ENCODE measurements around the gene TGFBR1. TPM values are rescaled to one million over a fixed set of nuclear protein-coding genes. Genes with fewer than 3 reads are reported as not detected.

The TGFBR1 gene
- total RNA-seq, 2 experiments from 2014 or later, result 60.7 to 71.2 TPM

DNA sequence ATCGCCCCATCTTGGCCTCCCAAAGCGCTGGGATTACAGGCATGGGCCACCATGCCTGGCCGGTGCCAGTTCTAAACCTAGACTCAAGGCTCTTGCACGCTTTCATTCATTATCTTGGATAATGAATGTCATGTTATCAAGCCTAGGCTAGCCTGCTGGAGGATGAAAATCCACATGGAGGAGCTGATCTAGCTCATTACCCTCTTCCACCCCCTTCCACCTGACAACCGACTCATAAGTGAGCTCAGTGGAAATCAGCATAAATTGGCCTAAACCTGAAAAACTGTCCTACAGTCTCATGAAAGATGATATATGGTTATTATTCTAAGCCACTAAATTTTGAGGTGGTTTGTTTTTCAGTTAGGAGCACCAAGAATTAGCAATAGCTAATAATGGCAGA is 3.6 kb upstream of the TGFBR1 start:
- DNase-seq, result no peak
- no peaks in the 10 kb centered on the region for H3K27me3 Mint-ChIP-seq
- H3K27ac Mint-ChIP-seq, result no peak overlapping the region
- CTCF ChIA-PET, result interaction anchor here (0.7 to 7.0 kb wide), 5 partner anchors 8 to 39 kb away, joined by 3 to 53 read pairs (median 3); no protein-coding TSS in a partner anchor
- no peak overlapping the region for H3K4me3 Mint-ChIP-seq
- POLR2A ChIA-PET, result no interaction called here
- peaks cover 53% of the 10 kb centered on the region for H3K4me1 Mint-ChIP-seq
- peaks cover 28% of the 10 kb centered on the region for H3K36me3 Mint-ChIP-seq (ENCODE audit: low read depth)
- peaks cover 21% of the 10 kb centered on the region for H3K9me3 Mint-ChIP-seq

DNA sequence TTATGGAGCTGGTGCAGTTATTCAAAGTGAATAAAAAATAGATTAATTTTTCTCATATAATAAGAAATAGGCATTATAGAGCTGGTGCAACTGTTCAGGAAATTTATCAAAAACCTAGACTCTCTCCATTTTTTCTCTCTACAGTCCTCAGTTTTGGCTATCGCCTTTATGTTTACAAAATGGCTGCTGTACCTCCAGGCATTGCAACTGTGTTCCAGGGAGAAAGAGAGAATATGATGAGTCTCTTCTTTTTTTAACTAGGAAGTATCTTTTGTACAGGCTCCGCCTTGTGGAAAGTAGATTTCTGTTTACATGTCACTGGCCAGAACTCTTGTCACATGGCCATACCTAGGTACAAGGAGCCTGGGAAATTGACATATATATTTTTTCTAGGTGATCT is 3.1 kb upstream of the TGFBR1 start:
- peaks cover 17% of the 10 kb centered on the region for H3K9me3 Mint-ChIP-seq
- no peak for DNase-seq
- H3K4me3 Mint-ChIP-seq, result no peak overlapping the region
- H3K36me3 Mint-ChIP-seq (ENCODE audit: low read depth), result peaks cover 30% of the 10 kb centered on the region
- H3K27me3 Mint-ChIP-seq, result no peaks in the 10 kb centered on the region
- H3K4me1 Mint-ChIP-seq, result peaks cover 53% of the 10 kb centered on the region
- CTCF ChIA-PET, result interaction anchor here (0.7 to 7.0 kb wide), 6 partner anchors 8 to 39 kb away, joined by 3 to 53 read pairs (median 3); no protein-coding TSS in a partner anchor
- H3K27ac Mint-ChIP-seq, result no peak overlapping the region
- POLR2A ChIA-PET, result no interaction called here

DNA sequence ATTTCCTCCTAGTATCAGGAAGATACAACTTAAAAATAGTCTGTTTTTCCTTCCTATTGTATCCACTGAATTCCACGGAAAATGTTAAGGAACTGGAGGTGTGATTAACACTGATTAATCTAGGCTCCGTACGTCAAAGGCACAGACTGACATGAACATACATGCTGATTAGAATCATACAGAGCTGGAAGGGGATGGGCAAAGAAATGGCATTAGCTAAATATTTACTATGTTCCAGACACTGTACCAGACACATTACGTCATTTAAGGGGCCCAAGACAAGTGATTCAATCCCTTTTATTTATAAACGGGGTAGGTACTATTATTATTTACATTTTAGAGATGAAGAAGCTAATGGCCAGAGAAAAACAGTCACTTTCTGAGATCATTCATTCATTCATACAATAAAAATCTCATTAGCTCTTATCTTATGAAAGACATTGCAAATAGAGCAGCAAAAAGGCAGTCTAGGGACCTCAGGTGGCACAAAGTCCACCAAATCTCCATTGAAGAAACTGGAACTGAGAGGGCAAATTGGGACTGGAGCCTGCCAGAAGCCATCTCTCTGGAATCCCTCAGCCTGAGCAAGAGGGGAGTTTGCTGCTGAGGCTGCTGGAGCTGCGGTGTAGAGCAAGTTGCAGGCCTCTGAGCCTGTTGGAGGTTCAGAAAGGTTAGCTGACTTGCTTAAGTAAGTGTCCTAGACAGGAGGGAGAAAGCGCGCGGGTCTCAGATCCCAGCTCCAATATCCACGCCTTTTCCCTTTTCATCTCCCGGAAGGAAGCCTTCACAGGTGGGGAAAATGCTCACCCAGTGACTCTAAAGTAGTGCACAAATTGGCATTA is 1.6 kb upstream of the TGFBR1 start:
- H3K4me1 Mint-ChIP-seq, result peaks cover 58% of the 10 kb centered on the region
- H3K4me3 Mint-ChIP-seq, result peak overlapping the region; percentile 87
- peaks cover 17% of the 10 kb centered on the region for H3K9me3 Mint-ChIP-seq
- ChIA-PET POLR2A (interaction anchor here (0.6 to 1.8 kb wide), 2 partner anchors 7 to 42 kb away, joined by 3 to 5 read pairs; no protein-coding TSS in a partner anchor), CTCF (interaction anchor here (1.0 to 7.0 kb wide), 10 partner anchors 9 to 46 kb away, joined by 3 to 53 read pairs (median 4); no protein-coding TSS in a partner anchor)
- peak overlapping the region; percentile 96 for H3K27ac Mint-ChIP-seq
- no peaks in the 10 kb centered on the region for H3K27me3 Mint-ChIP-seq
- peaks cover 39% of the 10 kb centered on the region for H3K36me3 Mint-ChIP-seq (ENCODE audit: low read depth)
- no peak for DNase-seq

DNA sequence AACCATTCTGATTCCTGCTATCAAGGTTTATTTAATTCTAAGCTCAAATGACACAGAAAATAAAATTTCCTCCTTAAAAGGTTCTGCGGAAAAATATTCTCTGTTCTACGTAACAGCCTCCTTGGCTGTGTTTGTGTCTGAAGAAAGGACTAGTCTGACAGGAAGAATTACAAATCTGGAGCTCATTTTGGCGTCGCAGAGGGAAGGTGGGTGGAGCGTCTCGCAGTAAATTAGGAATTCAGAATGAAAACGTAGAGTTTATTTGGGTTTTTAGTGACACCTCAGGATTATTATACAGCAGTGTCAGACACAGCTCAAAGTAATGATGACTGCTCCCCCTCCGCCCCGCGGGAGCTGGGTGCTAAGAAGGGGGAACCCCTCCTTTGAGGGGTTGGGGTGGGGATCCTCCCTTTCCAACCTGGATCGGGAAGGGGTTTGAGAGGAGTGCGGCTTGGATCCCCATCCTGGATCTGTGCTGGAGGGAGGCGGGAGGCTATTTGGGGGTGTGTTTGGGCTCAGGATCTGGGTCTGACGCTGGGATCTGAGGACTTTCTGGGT is 933 bp upstream of the TGFBR1 start:
- Mint-ChIP-seq H3K4me1 (peaks cover 64% of the 10 kb centered on the region), H3K4me3 (peak overlapping the region; percentile 87), H3K27ac (peak overlapping the region; percentile 96), H3K27me3 (no peaks in the 10 kb centered on the region), H3K9me3 (peaks cover 17% of the 10 kb centered on the region), H3K36me3 (ENCODE audit: low read depth) (peaks cover 41% of the 10 kb centered on the region)
- ChIA-PET CTCF (interaction anchor here (1.0 to 7.0 kb wide), 10 partner anchors 9 to 90 kb away, joined by 3 to 53 read pairs (median 4); no protein-coding TSS in a partner anchor), POLR2A (interaction anchor here (0.6 to 1.8 kb wide), 2 partner anchors 8 to 42 kb away, joined by 3 to 5 read pairs; no protein-coding TSS in a partner anchor)
- DNase-seq, result no peak

DNA sequence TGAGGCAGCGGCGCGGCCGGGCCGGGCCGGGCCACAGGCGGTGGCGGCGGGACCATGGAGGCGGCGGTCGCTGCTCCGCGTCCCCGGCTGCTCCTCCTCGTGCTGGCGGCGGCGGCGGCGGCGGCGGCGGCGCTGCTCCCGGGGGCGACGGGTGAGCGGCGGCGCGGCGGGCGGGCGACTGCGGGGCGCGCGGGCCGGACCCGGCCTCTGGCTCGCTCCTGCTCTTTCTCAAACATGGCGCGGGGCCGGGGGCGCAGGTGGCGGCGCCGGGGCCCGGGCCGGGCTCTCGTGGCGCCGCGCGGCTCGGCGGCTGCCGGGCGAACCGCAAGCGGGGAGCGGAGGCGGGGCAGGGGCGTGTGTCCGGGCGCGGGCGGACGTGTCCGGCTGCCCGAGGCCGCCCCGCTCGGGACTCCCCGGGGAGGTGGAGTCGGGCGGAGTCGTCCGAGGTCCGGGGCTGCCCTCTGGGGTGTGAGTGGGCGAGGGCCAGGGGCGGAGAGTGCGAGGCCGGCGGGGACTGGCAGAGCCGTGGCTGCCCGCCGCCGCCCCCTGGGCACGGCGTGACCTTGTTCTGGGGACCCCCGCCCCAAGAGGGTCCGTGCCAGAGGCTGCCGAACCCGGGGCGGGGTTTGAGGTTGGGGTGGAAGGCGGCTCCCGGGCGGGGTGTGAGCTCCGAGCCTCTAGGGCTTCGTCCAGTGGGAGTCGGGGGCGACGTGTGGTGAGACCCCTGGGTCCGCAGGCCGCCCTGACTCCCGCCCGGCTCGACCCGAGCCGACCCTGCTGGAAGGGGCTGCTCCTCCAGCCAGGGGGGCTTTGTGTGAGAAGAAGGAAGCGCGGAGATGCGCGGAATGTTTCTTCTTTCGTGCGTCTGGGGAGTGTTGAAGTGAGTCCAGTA is 485 bp downstream of the TGFBR1 start:
- Mint-ChIP-seq H3K4me3 (peak overlapping the region; percentile 84), H3K27me3 (no peaks in the 10 kb centered on the region), H3K27ac (peak overlapping the region; percentile 77), H3K9me3 (peaks cover 5% of the 10 kb centered on the region), H3K4me1 (peaks cover 66% of the 10 kb centered on the region), H3K36me3 (ENCODE audit: low read depth) (peaks cover 42% of the 10 kb centered on the region)
- CTCF ChIA-PET, result interaction anchor here (1.0 to 7.0 kb wide), 7 partner anchors 11 to 91 kb away, joined by 3 to 53 read pairs (median 3); no protein-coding TSS in a partner anchor
- POLR2A ChIA-PET, result interaction anchor here (0.6 to 1.8 kb wide), 3 partner anchors 10 to 30 kb away, joined by 4 to 5 read pairs (median 5); no protein-coding TSS in a partner anchor
- peak; percentile 29 for DNase-seq

DNA sequence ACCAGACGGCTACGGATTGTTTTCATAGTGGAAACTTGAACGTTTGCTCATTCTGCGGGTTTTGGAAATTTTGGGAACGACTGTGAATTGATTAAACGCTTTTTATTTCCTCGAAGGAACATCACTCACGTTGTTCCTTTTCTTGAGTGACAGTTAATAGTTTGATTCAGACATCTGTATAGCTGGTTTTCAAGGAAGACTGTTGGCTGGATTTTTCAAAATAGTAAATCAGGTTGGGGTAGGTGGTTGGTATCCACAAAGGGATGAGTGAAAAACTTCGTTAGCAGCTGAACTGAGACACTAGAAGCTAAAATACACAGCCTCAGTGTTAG is 1.1 kb downstream of the TGFBR1 start:
- H3K4me3 Mint-ChIP-seq, result peak overlapping the region; percentile 84
- no peak for DNase-seq
- peaks cover 70% of the 10 kb centered on the region for H3K4me1 Mint-ChIP-seq
- no peaks in the 10 kb centered on the region for H3K27me3 Mint-ChIP-seq
- peak overlapping the region; percentile 74 for H3K27ac Mint-ChIP-seq
- ChIA-PET CTCF (interaction anchor here (1.0 to 7.0 kb wide), 4 partner anchors 11 to 79 kb away, joined by 3 to 53 read pairs (median 3); no protein-coding TSS in a partner anchor), POLR2A (no interaction called here)
- peaks cover 42% of the 10 kb centered on the region for H3K36me3 Mint-ChIP-seq (ENCODE audit: low read depth)
- peaks cover 5% of the 10 kb centered on the region for H3K9me3 Mint-ChIP-seq

DNA sequence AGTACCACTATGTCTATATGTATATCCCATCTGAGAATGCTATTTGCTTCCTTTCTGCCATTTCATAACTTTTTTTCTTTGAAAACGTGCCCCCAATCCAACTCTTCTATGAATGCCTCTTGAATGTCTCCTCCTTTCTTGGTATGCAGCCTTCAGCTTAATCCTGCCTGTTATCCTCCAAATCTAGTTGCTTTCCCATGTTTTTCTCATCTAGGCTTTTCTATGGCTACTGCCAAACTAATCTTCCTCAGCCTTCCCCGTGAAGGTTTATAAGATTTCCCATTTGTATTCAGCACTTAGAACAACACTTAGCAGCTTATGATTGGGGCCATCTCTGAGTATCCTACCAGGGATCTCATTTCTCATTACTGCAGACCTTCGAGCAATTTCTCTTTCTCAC is 2.5 kb downstream of the TGFBR1 start:
- no peaks in the 10 kb centered on the region for H3K27me3 Mint-ChIP-seq
- H3K36me3 Mint-ChIP-seq (ENCODE audit: low read depth), result peaks cover 52% of the 10 kb centered on the region
- CTCF ChIA-PET, result interaction anchor here (1.1 to 7.0 kb wide), 3 partner anchors 12 to 105 kb away, joined by 3 to 53 read pairs (median 5); no protein-coding TSS in a partner anchor
- H3K4me3 Mint-ChIP-seq, result peak overlapping the region; percentile 84
- POLR2A ChIA-PET, result no interaction called here
- peaks cover 81% of the 10 kb centered on the region for H3K4me1 Mint-ChIP-seq
- no peak for DNase-seq
- H3K27ac Mint-ChIP-seq, result peak overlapping the region; percentile 70
- peaks cover 2% of the 10 kb centered on the region for H3K9me3 Mint-ChIP-seq

DNA sequence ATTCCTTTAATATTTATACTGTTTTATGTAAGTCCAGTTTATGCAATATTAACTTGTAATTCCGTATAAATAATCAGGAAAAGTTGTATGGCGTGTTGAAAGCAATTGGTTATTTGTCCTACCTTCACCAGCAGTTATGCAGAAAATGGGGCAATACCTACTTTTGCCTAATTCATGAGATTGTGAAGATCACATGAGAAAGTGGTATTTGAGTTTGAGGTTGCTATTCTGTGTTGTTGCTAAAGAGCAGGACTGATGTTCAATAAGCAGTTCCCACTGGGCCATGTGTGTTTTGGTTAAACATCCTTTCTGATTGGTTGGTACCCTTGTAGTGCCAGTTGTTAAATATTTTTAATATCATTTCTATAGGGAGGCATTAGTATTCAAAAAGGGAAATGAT is 3.2 kb downstream of the TGFBR1 start:
- Mint-ChIP-seq H3K4me3 (no peak overlapping the region), H3K27ac (peak overlapping the region; percentile 7), H3K4me1 (peaks cover 85% of the 10 kb centered on the region), H3K36me3 (ENCODE audit: low read depth) (peaks cover 55% of the 10 kb centered on the region), H3K9me3 (peaks cover 2% of the 10 kb centered on the region), H3K27me3 (no peaks in the 10 kb centered on the region)
- DNase-seq, result no peak
- POLR2A ChIA-PET, result no interaction called here
- CTCF ChIA-PET, result interaction anchor here (1.8 kb wide), 1 partner anchor 11 kb away, joined by 5 read pairs; no protein-coding TSS in a partner anchor

DNA sequence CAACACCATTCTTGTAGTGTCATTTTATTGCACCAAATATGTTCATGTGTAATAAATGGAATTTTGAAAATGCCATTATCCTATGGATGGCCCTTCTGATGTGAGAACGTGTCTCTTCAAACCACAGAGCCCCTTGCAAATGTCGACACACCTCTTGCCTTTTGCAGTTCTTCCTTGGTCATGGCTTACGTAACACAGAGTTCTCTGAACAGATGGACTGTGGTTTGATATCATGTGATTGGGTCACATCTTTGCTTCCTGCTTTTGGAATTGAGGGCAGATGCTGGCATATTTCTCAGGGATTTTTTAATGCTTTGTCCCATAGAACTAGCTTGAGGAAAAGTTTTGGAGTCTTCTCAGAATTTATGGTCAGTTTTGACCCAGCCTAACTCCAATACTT is 4.6 kb downstream of the TGFBR1 start:
- H3K27ac Mint-ChIP-seq, result no peak overlapping the region
- no peak for DNase-seq
- H3K4me3 Mint-ChIP-seq, result no peak overlapping the region
- POLR2A ChIA-PET, result no interaction called here
- peaks cover 85% of the 10 kb centered on the region for H3K4me1 Mint-ChIP-seq
- H3K9me3 Mint-ChIP-seq, result peaks cover 2% of the 10 kb centered on the region
- no peaks in the 10 kb centered on the region for H3K27me3 Mint-ChIP-seq
- CTCF ChIA-PET, result interaction anchor here (1.0 kb wide), 1 partner anchor 92 kb away, joined by 4 read pairs; no protein-coding TSS in a partner anchor
- peaks cover 61% of the 10 kb centered on the region for H3K36me3 Mint-ChIP-seq (ENCODE audit: low read depth)

DNA sequence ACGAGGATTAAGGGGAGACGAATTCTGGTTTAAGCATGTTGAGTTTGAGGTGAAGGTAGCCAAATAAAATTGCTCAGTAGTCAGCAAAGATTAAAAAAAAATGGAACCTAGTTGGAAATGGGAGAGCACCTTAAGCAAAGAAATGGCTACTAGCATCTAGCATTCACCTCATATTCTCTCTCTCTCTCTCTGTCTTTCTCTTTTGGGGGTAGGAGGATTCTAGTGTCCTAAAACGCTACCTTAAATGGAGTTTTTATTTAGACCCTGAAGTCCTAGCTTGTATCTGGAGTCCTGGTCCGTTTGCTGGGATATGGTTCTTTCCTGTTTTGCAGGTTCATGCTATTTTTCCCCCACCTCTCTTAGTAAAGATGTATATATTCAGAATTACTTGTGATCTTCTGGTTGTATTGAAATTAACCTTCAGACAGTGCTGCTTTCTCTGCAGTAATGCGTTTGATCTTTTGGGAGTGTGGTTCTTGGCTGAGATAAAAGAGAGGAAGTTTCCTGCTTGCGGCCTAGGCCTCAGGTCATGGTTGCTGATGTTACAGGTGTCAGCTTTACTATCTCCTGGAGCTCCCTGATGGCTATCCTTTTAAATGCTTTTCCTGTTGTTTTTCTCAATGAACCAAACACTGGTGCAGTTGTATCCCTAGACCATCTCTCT is 8.0 kb downstream of the TGFBR1 start:
- DNase-seq, result peak; percentile 79
- peaks cover 90% of the 10 kb centered on the region for H3K4me1 Mint-ChIP-seq
- peaks cover 66% of the 10 kb centered on the region for H3K36me3 Mint-ChIP-seq (ENCODE audit: low read depth)
- H3K27me3 Mint-ChIP-seq, result no peaks in the 10 kb centered on the region
- POLR2A ChIA-PET, result interaction anchor here (1.2 kb wide), 1 partner anchor 21 kb away, joined by 3 read pairs; no protein-coding TSS in a partner anchor
- peak overlapping the region; percentile 84 for H3K27ac Mint-ChIP-seq
- H3K4me3 Mint-ChIP-seq, result peak overlapping the region; percentile 57
- peaks cover 2% of the 10 kb centered on the region for H3K9me3 Mint-ChIP-seq
- CTCF ChIA-PET, result interaction anchor here (1.1 to 2.5 kb wide), 6 partner anchors 9 to 100 kb away, joined by 4 to 10 read pairs (median 4); no protein-coding TSS in a partner anchor

DNA sequence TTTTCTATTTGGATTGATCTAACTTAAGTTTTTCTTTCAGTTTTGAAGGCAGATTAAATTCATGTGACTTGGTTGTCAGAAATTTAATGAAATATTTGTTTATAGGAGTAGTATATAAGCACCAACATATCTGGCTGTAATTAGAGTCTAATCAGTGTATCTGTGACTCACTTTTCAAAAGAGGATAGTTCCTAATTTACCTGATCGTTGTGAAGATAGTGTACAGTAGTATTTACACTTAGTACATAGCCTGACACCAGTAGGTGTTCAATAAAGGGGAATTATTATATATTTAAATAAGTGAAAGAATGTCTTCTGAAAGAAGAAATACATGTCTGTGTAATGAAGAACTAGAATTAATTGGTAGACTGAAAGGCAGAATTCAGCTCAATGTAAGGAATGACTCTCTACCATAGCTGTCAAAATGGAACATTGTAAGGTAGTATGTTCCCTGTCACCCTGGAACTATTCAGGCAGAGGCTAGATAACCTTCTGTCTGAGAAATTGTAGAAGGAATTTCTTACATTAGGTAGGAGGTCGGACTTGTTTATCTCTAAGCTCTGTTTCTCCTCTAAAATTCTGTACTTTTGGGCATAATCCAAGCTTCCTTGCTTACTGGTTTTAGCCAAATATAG is 8.6 kb downstream of the TGFBR1 start:
- Mint-ChIP-seq H3K27ac (peak overlapping the region; percentile 84), H3K9me3 (peaks cover 2% of the 10 kb centered on the region), H3K27me3 (no peaks in the 10 kb centered on the region), H3K4me3 (peak overlapping the region; percentile 57), H3K36me3 (ENCODE audit: low read depth) (peaks cover 61% of the 10 kb centered on the region), H3K4me1 (peaks cover 87% of the 10 kb centered on the region)
- DNase-seq, result no peak
- CTCF ChIA-PET, result interaction anchor here (0.9 to 2.5 kb wide), 11 partner anchors 9 to 100 kb away, joined by 3 to 10 read pairs (median 4); no protein-coding TSS in a partner anchor
- POLR2A ChIA-PET, result interaction anchor here (1.2 kb wide), 1 partner anchor 21 kb away, joined by 3 read pairs; no protein-coding TSS in a partner anchor

All from activated CD4-positive, alpha-beta T cell treated with anti-CD3 and anti-CD28 coated beads, Interleukin-2, amount 10 ng/mL, durations not matched to agents 7 days and 5 days (primary cell).